ENCODE data around the gene IBA57. TPM values are rescaled to one million over a fixed set of nuclear protein-coding genes. Genes with fewer than 3 reads are reported as not detected.

Gene IBA57
- 3.2 and 3.6 TPM in 2 replicates for total RNA-seq (2014; rRNA removed; shearing (Covaris generic); ENCODE audit: low replicate concordance)

- Histone ChIP-seq H3K27me3 (ENCODE audit: low read length) (no peaks in the 10 kb centered on the region), H3K79me2 (ENCODE audit: low read length) (no peaks in the 10 kb centered on the region), H4K20me1 (ENCODE audit: insufficient read depth, low read depth, low read length) (no peaks in the 10 kb centered on the region), H3K9me2 (replicated peaks; ENCODE audit: insufficient read depth, low read length) (no peaks in the 10 kb centered on the region), H3K9ac (ENCODE audit: low read length) (peak within 1 kb of the TSS; percentile 86), H3K9me3 (ENCODE audit: low read length) (no peaks in the 10 kb centered on the region), H3K4me3 (ENCODE audit: low read length) (peak within 1 kb of the TSS; percentile 78), H3K27ac (ENCODE audit: low read length) (peak within 1 kb of the TSS; percentile 82), H3K4me1 (ENCODE audit: low read length) (peaks cover 17% of the 10 kb centered on the region), H3K36me3 (ENCODE audit: insufficient read depth, low read length) (no peaks in the 10 kb centered on the region), H3K4me2 (ENCODE audit: low read depth, low read length, poor library complexity, severe bottlenecking) (peak within 1 kb of the TSS; percentile 98), H2AFZ (ENCODE audit: low read length) (no peak within 1 kb of the TSS; the same call in 1 of the 2 replicates)
- peak; percentile 99 for DNase-seq
Measured at GRCh38 chr1:228165372-228166169, at the start of gene IBA57. TSS of gene IBA57 (plus strand) at chr1:228165804. CDS start at chr1:228165817, 13 bp downstream.

- Histone ChIP-seq H3K9me3 (ENCODE audit: low read length) (no peaks in the 10 kb centered on the region), H3K4me1 (ENCODE audit: low read length) (peaks cover 22% of the 10 kb centered on the region), H3K27me3 (ENCODE audit: low read length) (no peaks in the 10 kb centered on the region), H3K4me2 (ENCODE audit: low read depth, low read length, poor library complexity, severe bottlenecking) (no peak overlapping the region), H2AFZ (ENCODE audit: low read length) (no peak overlapping the region), H3K27ac (ENCODE audit: low read length) (no peak overlapping the region), H3K79me2 (ENCODE audit: low read length) (peaks cover 58% of the 10 kb centered on the region), H3K4me3 (ENCODE audit: low read length) (no peak overlapping the region), H3K36me3 (ENCODE audit: insufficient read depth, low read length) (peaks cover 27% of the 10 kb centered on the region), H3K9ac (ENCODE audit: low read length) (no peak overlapping the region), H4K20me1 (ENCODE audit: insufficient read depth, low read depth, low read length) (no peaks in the 10 kb centered on the region), H3K9me2 (replicated peaks; ENCODE audit: insufficient read depth, low read length) (no peaks in the 10 kb centered on the region)
- no peak for DNase-seq
Measured at GRCh38 chr1:228117335-228117734, 48.3 kb upstream of the IBA57 start.

GRCh38 chr1:228118040-228118439, 47.6 kb upstream of the IBA57 start:
- Histone ChIP-seq H3K9me3 (ENCODE audit: low read length) (no peaks in the 10 kb centered on the region), H3K4me1 (ENCODE audit: low read length) (peaks cover 22% of the 10 kb centered on the region), H3K4me2 (ENCODE audit: low read depth, low read length, poor library complexity, severe bottlenecking) (no peak overlapping the region), H3K9ac (ENCODE audit: low read length) (no peak overlapping the region), H3K27me3 (ENCODE audit: low read length) (no peaks in the 10 kb centered on the region), H4K20me1 (ENCODE audit: insufficient read depth, low read depth, low read length) (no peaks in the 10 kb centered on the region), H2AFZ (ENCODE audit: low read length) (no peak overlapping the region), H3K4me3 (ENCODE audit: low read length) (no peak overlapping the region), H3K79me2 (ENCODE audit: low read length) (peaks cover 58% of the 10 kb centered on the region), H3K36me3 (ENCODE audit: insufficient read depth, low read length) (peaks cover 27% of the 10 kb centered on the region), H3K9me2 (replicated peaks; ENCODE audit: insufficient read depth, low read length) (no peaks in the 10 kb centered on the region), H3K27ac (ENCODE audit: low read length) (no peak overlapping the region)
- DNase-seq: peak; percentile 69

GRCh38 chr1:228120351-228120750, 45.3 kb upstream of the IBA57 start:
- Histone ChIP-seq H4K20me1 (ENCODE audit: insufficient read depth, low read depth, low read length) (no peaks in the 10 kb centered on the region), H3K9ac (ENCODE audit: low read length) (peak overlapping the region; percentile 64), H3K36me3 (ENCODE audit: insufficient read depth, low read length) (peaks cover 27% of the 10 kb centered on the region), H3K4me2 (ENCODE audit: low read depth, low read length, poor library complexity, severe bottlenecking) (peak overlapping the region; percentile 77), H3K79me2 (ENCODE audit: low read length) (peaks cover 54% of the 10 kb centered on the region), H2AFZ (ENCODE audit: low read length) (peak overlapping the region; percentile 56; the same call in 1 of the 2 replicates), H3K27me3 (ENCODE audit: low read length) (no peaks in the 10 kb centered on the region), H3K4me3 (ENCODE audit: low read length) (peak overlapping the region; percentile 66), H3K9me2 (replicated peaks; ENCODE audit: insufficient read depth, low read length) (no peaks in the 10 kb centered on the region), H3K9me3 (ENCODE audit: low read length) (no peaks in the 10 kb centered on the region), H3K27ac (ENCODE audit: low read length) (peak overlapping the region; percentile 72), H3K4me1 (ENCODE audit: low read length) (peaks cover 22% of the 10 kb centered on the region)
- DNase-seq: no peak

- no peaks in the 10 kb centered on the region for H3K9me2 ChIP-seq (replicated peaks; ENCODE audit: insufficient read depth, low read length)
- peak overlapping the region; percentile 78 for H2AFZ ChIP-seq (ENCODE audit: low read length)
- peaks cover 48% of the 10 kb centered on the region for H3K79me2 ChIP-seq (ENCODE audit: low read length)
- H3K36me3 ChIP-seq (ENCODE audit: insufficient read depth, low read length): peaks cover 27% of the 10 kb centered on the region
- peak overlapping the region; percentile 64 for H3K9ac ChIP-seq (ENCODE audit: low read length)
- peak overlapping the region; percentile 77 for H3K4me2 ChIP-seq (ENCODE audit: low read depth, low read length, poor library complexity, severe bottlenecking)
- H3K9me3 ChIP-seq (ENCODE audit: low read length): no peaks in the 10 kb centered on the region
- H3K4me1 ChIP-seq (ENCODE audit: low read length): peaks cover 22% of the 10 kb centered on the region
- H3K4me3 ChIP-seq (ENCODE audit: low read length): peak overlapping the region; percentile 66
- H4K20me1 ChIP-seq (ENCODE audit: insufficient read depth, low read depth, low read length): no peaks in the 10 kb centered on the region
- no peaks in the 10 kb centered on the region for H3K27me3 ChIP-seq (ENCODE audit: low read length)
- peak; percentile 89 for DNase-seq
- peak overlapping the region; percentile 72 for H3K27ac ChIP-seq (ENCODE audit: low read length)
Measured at GRCh38 chr1:228120857-228121489, 44.6 kb upstream of the IBA57 start.

GRCh38 chr1:228122921-228123441, 42.6 kb upstream of the IBA57 start:
- no peak for DNase-seq
- Histone ChIP-seq H3K4me3 (ENCODE audit: low read length) (no peak overlapping the region), H4K20me1 (ENCODE audit: insufficient read depth, low read depth, low read length) (no peaks in the 10 kb centered on the region)

GRCh38 chr1:228123505-228123904, 42.1 kb upstream of the IBA57 start:
- no peak overlapping the region for H3K4me2 ChIP-seq (ENCODE audit: low read depth, low read length, poor library complexity, severe bottlenecking)
- peaks cover 22% of the 10 kb centered on the region for H3K4me1 ChIP-seq (ENCODE audit: low read length)
- no peak overlapping the region for H3K27ac ChIP-seq (ENCODE audit: low read length)
- no peaks in the 10 kb centered on the region for H3K27me3 ChIP-seq (ENCODE audit: low read length)
- H3K9me2 ChIP-seq (replicated peaks; ENCODE audit: insufficient read depth, low read length): no peaks in the 10 kb centered on the region
- DNase-seq: no peak
- no peaks in the 10 kb centered on the region for H3K9me3 ChIP-seq (ENCODE audit: low read length)
- H2AFZ ChIP-seq (ENCODE audit: low read length): no peak overlapping the region
- no peak overlapping the region for H3K4me3 ChIP-seq (ENCODE audit: low read length)
- peaks cover 16% of the 10 kb centered on the region for H3K36me3 ChIP-seq (ENCODE audit: insufficient read depth, low read length)
- no peaks in the 10 kb centered on the region for H4K20me1 ChIP-seq (ENCODE audit: insufficient read depth, low read depth, low read length)
- no peak overlapping the region for H3K9ac ChIP-seq (ENCODE audit: low read length)
- H3K79me2 ChIP-seq (ENCODE audit: low read length): peaks cover 24% of the 10 kb centered on the region

More at GRCh38 chr1:228122921-228123441, 42.6 kb upstream of the IBA57 start:
- H3K79me2 ChIP-seq (ENCODE audit: low read length): peaks cover 29% of the 10 kb centered on the region
- no peak overlapping the region for H3K4me2 ChIP-seq (ENCODE audit: low read depth, low read length, poor library complexity, severe bottlenecking)
- H3K9ac ChIP-seq (ENCODE audit: low read length): no peak overlapping the region
- H3K4me1 ChIP-seq (ENCODE audit: low read length): peaks cover 22% of the 10 kb centered on the region
- no peak overlapping the region for H2AFZ ChIP-seq (ENCODE audit: low read length)
- no peaks in the 10 kb centered on the region for H3K9me2 ChIP-seq (replicated peaks; ENCODE audit: insufficient read depth, low read length)
- H3K27ac ChIP-seq (ENCODE audit: low read length): no peak overlapping the region
- H3K27me3 ChIP-seq (ENCODE audit: low read length): no peaks in the 10 kb centered on the region
- no peaks in the 10 kb centered on the region for H3K9me3 ChIP-seq (ENCODE audit: low read length)
- H3K36me3 ChIP-seq (ENCODE audit: insufficient read depth, low read length): peaks cover 21% of the 10 kb centered on the region

GRCh38 chr1:228125185-228125584, 40.4 kb upstream of the IBA57 start:
- Histone ChIP-seq H4K20me1 (ENCODE audit: insufficient read depth, low read depth, low read length) (no peaks in the 10 kb centered on the region), H3K9me3 (ENCODE audit: low read length) (no peaks in the 10 kb centered on the region), H2AFZ (ENCODE audit: low read length) (0 out of 2 replicates have a peak overlapping the region, but pooled peaks have one; percentile 3), H3K9ac (ENCODE audit: low read length) (no peak overlapping the region), H3K9me2 (replicated peaks; ENCODE audit: insufficient read depth, low read length) (no peaks in the 10 kb centered on the region), H3K36me3 (ENCODE audit: insufficient read depth, low read length) (0 out of 2 replicates have a peak, but pooled peaks cover 2% of the 10 kb centered on the region), H3K27ac (ENCODE audit: low read length) (no peak overlapping the region), H3K27me3 (ENCODE audit: low read length) (no peaks in the 10 kb centered on the region), H3K4me2 (ENCODE audit: low read depth, low read length, poor library complexity, severe bottlenecking) (no peak overlapping the region), H3K4me3 (ENCODE audit: low read length) (no peak overlapping the region), H3K79me2 (ENCODE audit: low read length) (peaks cover 8% of the 10 kb centered on the region), H3K4me1 (ENCODE audit: low read length) (peaks cover 19% of the 10 kb centered on the region)
- DNase-seq: no peak

Measured in Karpas-422 (cell line).